CD4-positive, alpha-beta T cell (primary cell): ENCODE measurements around the gene PCDHB3. TPM values are rescaled to one million over a fixed set of nuclear protein-coding genes. Genes with fewer than 3 reads are reported as not detected.
"Not testable (repeated sequence)": the region's sequence is repeated elsewhere in the genome, so short reads cannot be mapped to it uniquely, and the experiment has no call there.

ENCODE experiments used
- ATAC-seq: fragments of 200-7000 bp; cut with Tn5 transposase; one replicate; pipeline ENCODE4 v1.10.0; 2022; ENCODE audit warnings: mild to moderate bottlenecking; ENCODE audit not compliant: poor library complexity
- CTCF ChIA-PET: fragments of 350-600 bp; sonication (Branson Sonifier 250); formaldehyde crosslinking; loops from one replicate; lab custom pipeline; 2021; ENCODE audit warnings: antibody characterized with exemption, inconsistent platforms; lab: Charles Lee
- POLR2A ChIA-PET: fragments of 350-600 bp; sonication (Branson Sonifier 250); formaldehyde crosslinking; loops from one replicate; lab custom pipeline; 2021; ENCODE audit warnings: antibody characterized with exemption, inconsistent platforms; lab: Charles Lee
- DNase-seq, 14 experiments: peaks; one replicate each; pipeline ENCODE4 v3.0.0-alpha.2; 2013 to 2020; ENCODE audit warnings: mixed read lengths in 2 of 14
- H3K27ac ChIP-seq, 2 donors: one replicate each; pipeline versions ENCODE4 v1.5.1 to v1.7.0; 2013; ENCODE audit warnings: low read length in 2 of 2, low read depth in 1 of 2, mild to moderate bottlenecking in 1 of 2
- H3K27me3 ChIP-seq, 2 experiments: 1 replicate in 1 of 2; 2 replicates in 1 of 2; pipeline versions ENCODE4 v1.6.1 to v1.7.0; 2013; ENCODE audit warnings: low read length in 2 of 2, control low read depth in 1 of 2, mild to moderate bottlenecking in 1 of 2, moderate library complexity in 1 of 2; ENCODE audit not compliant: insufficient read depth in 2 of 2, control insufficient read depth in 1 of 2
- H3K36me3 ChIP-seq: one replicate; pipeline ENCODE4 v1.6.1; 2013; ENCODE audit warnings: low read length, control low read depth; ENCODE audit not compliant: insufficient read depth
- H3K4me1 ChIP-seq: one replicate; pipeline ENCODE4 v1.6.1; 2013; ENCODE audit warnings: low read length, control low read depth; ENCODE audit not compliant: insufficient read depth
- H3K4me3 ChIP-seq: one replicate; pipeline ENCODE4 v1.5.1; 2013; ENCODE audit warnings: mild to moderate bottlenecking, low read length, moderate library complexity
- H3K9me3 ChIP-seq, 2 experiments: 1 replicate in 1 of 2; 2 replicates in 1 of 2; pipeline versions ENCODE4 v1.6.1 to v1.7.0; 2013; ENCODE audit warnings: low read length in 2 of 2, mild to moderate bottlenecking in 2 of 2, control low read depth in 1 of 2, moderate library complexity in 1 of 2; ENCODE audit not compliant: control insufficient read depth in 1 of 2, insufficient read depth in 1 of 2
- H3K27ac Mint-ChIP-seq: one replicate; pipeline ENCODE4 v1.8.0; 2020; ENCODE audit warnings: mixed read lengths
- H3K27me3 Mint-ChIP-seq: one replicate; pipeline ENCODE4 v1.8.0; 2021; ENCODE audit warnings: mixed read lengths
- H3K36me3 Mint-ChIP-seq: one replicate; pipeline ENCODE4 v1.8.0; 2021; ENCODE audit warnings: low read depth, mixed read lengths
- H3K4me1 Mint-ChIP-seq: one replicate; pipeline ENCODE4 v1.8.0; 2021; ENCODE audit warnings: low read depth, mixed read lengths
- H3K4me3 Mint-ChIP-seq: one replicate; pipeline ENCODE4 v1.8.0; 2020; ENCODE audit warnings: mild to moderate bottlenecking, mixed read lengths
- H3K9me3 Mint-ChIP-seq: one replicate; pipeline ENCODE4 v1.8.0; 2020; ENCODE audit warnings: mixed read lengths
- intact Hi-C, 2 experiments: fragments of 100-400 bp; cut with DNase I in 1 of 2; cut with micrococcal nuclease in 1 of 2; formaldehyde crosslinking; loops; one replicate each; pipeline versions ENCODE4 v1.15.1 to v1.9.0; 2023 to 2025; cut with DNase I, micrococcal nuclease
- total RNA-seq, 174 experiments: library from RNA in 2 of 174; stranded (reverse) in 2 of 174; gene quantifications; one replicate each; pipeline ENCODE4 v1.2.3 and lab custom pipeline; 2021 to 2026
- TF ChIP-seq, protein P1 (sequence below): fragments of 200-600 bp; IDR thresholded peaks from one replicate; pipeline ENCODE4 v1.8.0; 2022; ENCODE audit warnings: antibody characterized with exemption, mild to moderate bottlenecking

The PCDHB3 gene
- total RNA-seq, 2 experiments from 2014 or later, result not detected

GRCh38 chr5:141119250-141119649 is 19.0 kb downstream of the PCDHB3 start:
- DNase-seq, result no peak
- TF ChIP-seq, protein P1, sequence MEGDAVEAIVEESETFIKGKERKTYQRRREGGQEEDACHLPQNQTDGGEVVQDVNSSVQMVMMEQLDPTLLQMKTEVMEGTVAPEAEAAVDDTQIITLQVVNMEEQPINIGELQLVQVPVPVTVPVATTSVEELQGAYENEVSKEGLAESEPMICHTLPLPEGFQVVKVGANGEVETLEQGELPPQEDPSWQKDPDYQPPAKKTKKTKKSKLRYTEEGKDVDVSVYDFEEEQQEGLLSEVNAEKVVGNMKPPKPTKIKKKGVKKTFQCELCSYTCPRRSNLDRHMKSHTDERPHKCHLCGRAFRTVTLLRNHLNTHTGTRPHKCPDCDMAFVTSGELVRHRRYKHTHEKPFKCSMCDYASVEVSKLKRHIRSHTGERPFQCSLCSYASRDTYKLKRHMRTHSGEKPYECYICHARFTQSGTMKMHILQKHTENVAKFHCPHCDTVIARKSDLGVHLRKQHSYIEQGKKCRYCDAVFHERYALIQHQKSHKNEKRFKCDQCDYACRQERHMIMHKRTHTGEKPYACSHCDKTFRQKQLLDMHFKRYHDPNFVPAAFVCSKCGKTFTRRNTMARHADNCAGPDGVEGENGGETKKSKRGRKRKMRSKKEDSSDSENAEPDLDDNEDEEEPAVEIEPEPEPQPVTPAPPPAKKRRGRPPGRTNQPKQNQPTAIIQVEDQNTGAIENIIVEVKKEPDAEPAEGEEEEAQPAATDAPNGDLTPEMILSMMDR, result no peak

GRCh38 chr5:141121563-141121962 is 21.3 kb downstream of the PCDHB3 start, which contains the start of gene PCDHB4:
Gene PCDHB4, plus strand, starts transcription at chr5:141121818. Its CDS starts 181 bp downstream, at chr5:141121999.
- POLR2A ChIA-PET, result no interaction called here
- ATAC-seq, result no peak
- no peak within 1 kb of the TSS for H3K27ac Mint-ChIP-seq
- H3K9me3 Mint-ChIP-seq, result peaks cover 8% of the 10 kb centered on the region
- Histone ChIP-seq H3K9me3 (peaks cover 17 to 19% of the 10 kb centered on the region in 2 experiments), H3K4me3 (no peak within 1 kb of the TSS), H3K36me3 (no peaks in the 10 kb centered on the region), H3K27ac (no peak within 1 kb of the TSS), H3K4me1 (no peaks in the 10 kb centered on the region), H3K27me3 (peaks cover 11 to 28% of the 10 kb centered on the region in 2 experiments)
- no peaks in the 10 kb centered on the region for H3K36me3 Mint-ChIP-seq
- TF ChIP-seq, protein P1, result no peak
- intact Hi-C loops, result no loop called here
- H3K27me3 Mint-ChIP-seq, result peaks cover 48% of the 10 kb centered on the region
- CTCF ChIA-PET, result no interaction called here
- no peaks in the 10 kb centered on the region for H3K4me1 Mint-ChIP-seq
- H3K4me3 Mint-ChIP-seq, result no peak within 1 kb of the TSS
- DNase-seq, result no peak

More at GRCh38 chr5:141119250-141119649, 19.0 kb downstream of the PCDHB3 start:
- Mint-ChIP-seq H3K36me3 (no peaks in the 10 kb centered on the region), H3K27me3 (peaks cover 35% of the 10 kb centered on the region), H3K9me3 (peaks cover 16% of the 10 kb centered on the region), H3K4me3 (no peak overlapping the region), H3K27ac (no peak overlapping the region), H3K4me1 (no peaks in the 10 kb centered on the region)
- Histone ChIP-seq H3K27me3 (peaks cover 11 to 19% of the 10 kb centered on the region in 2 experiments), H3K27ac (no peak overlapping the region), H3K4me3 (no peak overlapping the region), H3K9me3 (peaks cover 16 to 30% of the 10 kb centered on the region in 2 experiments), H3K4me1 (no peaks in the 10 kb centered on the region), H3K36me3 (no peaks in the 10 kb centered on the region)
- intact Hi-C loops, result no loop called here
- ChIA-PET POLR2A (no interaction called here), CTCF (no interaction called here)
- ATAC-seq, result no peak

DNA sequence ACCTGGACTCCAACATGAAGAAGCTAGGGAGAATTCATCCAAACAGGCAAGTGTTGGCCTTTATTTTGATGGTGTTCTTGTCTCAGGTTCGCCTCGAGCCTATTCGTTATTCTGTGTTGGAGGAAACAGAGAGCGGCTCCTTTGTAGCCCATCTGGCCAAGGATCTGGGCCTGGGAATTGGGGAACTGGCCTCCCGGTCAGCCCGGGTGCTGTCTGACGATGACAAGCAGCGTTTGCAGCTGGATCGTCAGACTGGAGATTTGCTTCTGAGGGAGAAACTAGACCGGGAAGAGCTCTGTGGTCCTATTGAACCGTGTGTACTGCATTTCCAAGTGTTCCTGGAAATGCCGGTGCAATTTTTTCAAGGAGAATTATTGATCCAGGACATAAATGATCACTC is 21.7 kb downstream of the PCDHB3 start:
- Histone ChIP-seq H3K27me3 (peaks cover 11 to 28% of the 10 kb centered on the region in 2 experiments), H3K36me3 (no peaks in the 10 kb centered on the region), H3K4me3 (no peak overlapping the region), H3K9me3 (peaks cover 12 to 17% of the 10 kb centered on the region in 2 experiments), H3K4me1 (no peaks in the 10 kb centered on the region), H3K27ac (no peak overlapping the region)
- Mint-ChIP-seq H3K27me3 (peaks cover 51% of the 10 kb centered on the region), H3K4me1 (no peaks in the 10 kb centered on the region), H3K36me3 (no peaks in the 10 kb centered on the region), H3K27ac (no peak overlapping the region), H3K4me3 (no peak overlapping the region), H3K9me3 (peaks cover 6% of the 10 kb centered on the region)
- TF ChIP-seq, protein P1, result no peak
- POLR2A ChIA-PET, result no interaction called here
- intact Hi-C loops, result no loop called here
- DNase-seq, result no peak
- no peak for ATAC-seq
- CTCF ChIA-PET, result no interaction called here

DNA sequence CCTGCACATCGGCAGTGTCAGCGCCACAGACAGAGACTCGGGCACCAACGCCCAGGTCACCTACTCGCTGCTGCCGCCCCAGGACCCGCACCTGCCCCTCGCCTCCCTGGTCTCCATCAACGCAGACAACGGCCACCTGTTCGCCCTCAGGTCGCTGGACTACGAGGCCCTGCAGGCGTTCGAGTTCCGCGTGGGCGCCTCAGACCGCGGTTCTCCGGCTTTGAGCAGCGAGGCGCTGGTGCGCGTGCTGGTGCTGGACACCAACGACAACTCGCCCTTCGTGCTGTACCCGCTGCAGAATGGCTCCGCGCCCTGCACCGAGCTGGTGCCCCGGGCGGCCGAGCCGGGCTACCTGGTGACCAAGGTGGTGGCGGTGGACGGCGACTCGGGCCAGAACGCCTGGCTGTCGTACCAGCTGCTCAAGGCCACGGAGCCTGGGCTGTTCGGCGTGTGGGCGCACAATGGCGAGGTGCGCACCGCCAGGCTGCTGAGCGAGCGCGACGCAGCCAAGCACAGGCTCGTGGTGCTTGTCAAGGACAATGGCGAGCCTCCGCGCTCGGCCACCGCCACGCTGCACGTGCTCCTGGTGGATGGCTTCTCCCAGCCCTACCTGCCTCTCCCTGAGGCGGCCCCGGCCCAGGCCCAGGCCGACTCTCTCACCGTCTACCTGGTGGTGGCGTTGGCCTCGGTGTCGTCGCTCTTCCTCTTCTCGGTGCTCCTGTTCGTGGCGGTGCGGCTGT is 23.3 kb downstream of the PCDHB3 start:
- H3K27ac ChIP-seq, intact Hi-C loops, POLR2A ChIA-PET, H3K36me3 ChIP-seq, H3K9me3 Mint-ChIP-seq, H3K4me3 ChIP-seq, H3K27ac Mint-ChIP-seq, CTCF ChIA-PET, ATAC-seq, H3K4me3 Mint-ChIP-seq, H3K4me1 ChIP-seq, H3K36me3 Mint-ChIP-seq, H3K4me1 Mint-ChIP-seq, DNase-seq: not testable (repeated sequence)
- H3K9me3 ChIP-seq, result peaks cover 12 to 13% of the 10 kb centered on the region in 2 experiments
- H3K27me3 ChIP-seq, result peaks cover 15 to 28% of the 10 kb centered on the region in 2 experiments
- H3K27me3 Mint-ChIP-seq, result peaks cover 57% of the 10 kb centered on the region
